GM12878 (cell line): Measurements from ENCODE around the gene LRRN2.

Experiments
- CREB1 ChIP-seq: IDR thresholded peaks from 2 replicates; pipeline ENCODE4 v1.6.1; 2012; ENCODE audit warnings: low read depth, mild to moderate bottlenecking, inconsistent platforms
- POLR2A ChIP-seq: IDR thresholded peaks from 2 replicates; pipeline ENCODE4 v1.6.1; 2011; ENCODE audit warnings: low read depth, mild to moderate bottlenecking, low read length
- POLR2AphosphoS5 ChIP-seq: IDR thresholded peaks from 2 replicates; pipeline ENCODE4 v1.6.1; 2011; ENCODE audit warnings: mild to moderate bottlenecking, low read length, inconsistent platforms
- ZNF274 ChIP-seq: IDR thresholded peaks from one replicate; pipeline ENCODE4 v1.8.0; 2011; ENCODE audit not compliant: insufficient read length, insufficient read depth
- TF ChIP-seq, protein P1 (sequence below), 3 experiments: IDR thresholded peaks in 2 of 3; conservative IDR thresholded peaks in 1 of 3; 2 replicates each; pipeline ENCODE4 v1.5.1; 2011; ENCODE audit warnings: low read depth in 3 of 3, low read length in 3 of 3, mild to moderate bottlenecking in 3 of 3, control low read depth in 2 of 3, moderate library complexity in 2 of 3, inconsistent platforms in 1 of 3, mixed read lengths in 1 of 3; ENCODE audit not compliant: control insufficient read depth in 2 of 3, insufficient read depth in 1 of 3; ENCODE audit errors: extremely low read depth in 1 of 3
- TF ChIP-seq, protein P2 (sequence below): IDR thresholded peaks from 2 replicates; pipeline ENCODE4 v1.6.1; 2012; ENCODE audit warnings: low read depth, low read length, improper control_type of control experiment
- TF ChIP-seq, protein P3 (sequence below): IDR thresholded peaks from 2 replicates; pipeline ENCODE4 v1.6.1; 2012; ENCODE audit warnings: mild to moderate bottlenecking, low read depth, low read length

DNA sequence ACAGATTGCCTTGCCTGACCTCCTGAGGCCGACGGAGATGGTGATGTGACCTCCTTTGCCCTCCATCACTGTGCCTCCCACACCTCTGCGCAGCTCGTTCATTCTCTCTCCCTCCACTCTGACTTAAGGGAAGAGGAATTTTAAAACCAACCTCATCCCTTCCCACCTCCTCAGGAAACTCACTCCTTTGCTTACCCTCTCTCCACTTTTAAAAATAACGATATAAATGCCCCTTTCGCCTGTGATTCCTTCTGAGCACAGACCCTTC is 21.2 kb downstream of the LRRN2 start:
- TF ChIP-seq, protein P1, sequence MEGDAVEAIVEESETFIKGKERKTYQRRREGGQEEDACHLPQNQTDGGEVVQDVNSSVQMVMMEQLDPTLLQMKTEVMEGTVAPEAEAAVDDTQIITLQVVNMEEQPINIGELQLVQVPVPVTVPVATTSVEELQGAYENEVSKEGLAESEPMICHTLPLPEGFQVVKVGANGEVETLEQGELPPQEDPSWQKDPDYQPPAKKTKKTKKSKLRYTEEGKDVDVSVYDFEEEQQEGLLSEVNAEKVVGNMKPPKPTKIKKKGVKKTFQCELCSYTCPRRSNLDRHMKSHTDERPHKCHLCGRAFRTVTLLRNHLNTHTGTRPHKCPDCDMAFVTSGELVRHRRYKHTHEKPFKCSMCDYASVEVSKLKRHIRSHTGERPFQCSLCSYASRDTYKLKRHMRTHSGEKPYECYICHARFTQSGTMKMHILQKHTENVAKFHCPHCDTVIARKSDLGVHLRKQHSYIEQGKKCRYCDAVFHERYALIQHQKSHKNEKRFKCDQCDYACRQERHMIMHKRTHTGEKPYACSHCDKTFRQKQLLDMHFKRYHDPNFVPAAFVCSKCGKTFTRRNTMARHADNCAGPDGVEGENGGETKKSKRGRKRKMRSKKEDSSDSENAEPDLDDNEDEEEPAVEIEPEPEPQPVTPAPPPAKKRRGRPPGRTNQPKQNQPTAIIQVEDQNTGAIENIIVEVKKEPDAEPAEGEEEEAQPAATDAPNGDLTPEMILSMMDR (IDR thresholded peaks at IDR 0.05 in 2 of 3, conservative IDR thresholded peaks at IDR 0.05 in 1 of 3; ENCODE audit: control insufficient read depth in 2 of 3, extremely low read depth in 1 of 3, insufficient read depth in 1 of 3, low read depth in 3 of 3, low read length in 3 of 3) = no peak
- no peak for TF ChIP-seq ZNF274
- TF ChIP-seq CREB1 = no peak
- TF ChIP-seq POLR2A = no peak
- no peak for TF ChIP-seq POLR2AphosphoS5
- TF ChIP-seq, protein P2, sequence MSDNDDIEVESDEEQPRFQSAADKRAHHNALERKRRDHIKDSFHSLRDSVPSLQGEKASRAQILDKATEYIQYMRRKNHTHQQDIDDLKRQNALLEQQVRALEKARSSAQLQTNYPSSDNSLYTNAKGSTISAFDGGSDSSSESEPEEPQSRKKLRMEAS = no peak
- TF ChIP-seq, protein P3, sequence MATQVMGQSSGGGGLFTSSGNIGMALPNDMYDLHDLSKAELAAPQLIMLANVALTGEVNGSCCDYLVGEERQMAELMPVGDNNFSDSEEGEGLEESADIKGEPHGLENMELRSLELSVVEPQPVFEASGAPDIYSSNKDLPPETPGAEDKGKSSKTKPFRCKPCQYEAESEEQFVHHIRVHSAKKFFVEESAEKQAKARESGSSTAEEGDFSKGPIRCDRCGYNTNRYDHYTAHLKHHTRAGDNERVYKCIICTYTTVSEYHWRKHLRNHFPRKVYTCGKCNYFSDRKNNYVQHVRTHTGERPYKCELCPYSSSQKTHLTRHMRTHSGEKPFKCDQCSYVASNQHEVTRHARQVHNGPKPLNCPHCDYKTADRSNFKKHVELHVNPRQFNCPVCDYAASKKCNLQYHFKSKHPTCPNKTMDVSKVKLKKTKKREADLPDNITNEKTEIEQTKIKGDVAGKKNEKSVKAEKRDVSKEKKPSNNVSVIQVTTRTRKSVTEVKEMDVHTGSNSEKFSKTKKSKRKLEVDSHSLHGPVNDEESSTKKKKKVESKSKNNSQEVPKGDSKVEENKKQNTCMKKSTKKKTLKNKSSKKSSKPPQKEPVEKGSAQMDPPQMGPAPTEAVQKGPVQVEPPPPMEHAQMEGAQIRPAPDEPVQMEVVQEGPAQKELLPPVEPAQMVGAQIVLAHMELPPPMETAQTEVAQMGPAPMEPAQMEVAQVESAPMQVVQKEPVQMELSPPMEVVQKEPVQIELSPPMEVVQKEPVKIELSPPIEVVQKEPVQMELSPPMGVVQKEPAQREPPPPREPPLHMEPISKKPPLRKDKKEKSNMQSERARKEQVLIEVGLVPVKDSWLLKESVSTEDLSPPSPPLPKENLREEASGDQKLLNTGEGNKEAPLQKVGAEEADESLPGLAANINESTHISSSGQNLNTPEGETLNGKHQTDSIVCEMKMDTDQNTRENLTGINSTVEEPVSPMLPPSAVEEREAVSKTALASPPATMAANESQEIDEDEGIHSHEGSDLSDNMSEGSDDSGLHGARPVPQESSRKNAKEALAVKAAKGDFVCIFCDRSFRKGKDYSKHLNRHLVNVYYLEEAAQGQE = no peak
